Activated CD8-positive, alpha-beta memory T cell treated with anti-CD3 and anti-CD28 coated beads, Interleukin-2, amount 50 U/mL, for 24 hours (primary cell): ENCODE results near the gene PDIK1L.

Source experiments
- DNase-seq: peaks from one replicate; pipeline ENCODE4 v3.0.0-alpha.2; 2020; ENCODE audit errors: extremely low read depth

PDIK1L gene

GRCh38 chr1:26111530-26112406 is at the start of gene PDIK1L:
PDIK1L (plus strand) TSS chr1:26111824; CDS start chr1:26114309, 2,485 bp downstream.
- peak; percentile 70 for DNase-seq

- no peak for DNase-seq
Measured at GRCh38 chr1:26064553-26064952, 47.1 kb upstream of the PDIK1L start.

GRCh38 chr1:26066160-26066559 is 45.5 kb upstream of the PDIK1L start:
- no peak for DNase-seq

- DNase-seq = no peak
Measured at GRCh38 chr1:26066857-26067256, 44.8 kb upstream of the PDIK1L start.

- DNase-seq = no peak
Measured at GRCh38 chr1:26067432-26067911, 44.2 kb upstream of the PDIK1L start, which contains the start of gene TRIM63. TRIM63 (minus strand) TSS chr1:26067630; CDS start chr1:26067494, 136 bp downstream.

- no peak for DNase-seq
Measured at GRCh38 chr1:26069941-26070295, 41.7 kb upstream of the PDIK1L start.

GRCh38 chr1:26070296-26070962 is 41.2 kb upstream of the PDIK1L start:
- no peak for DNase-seq

- DNase-seq = no peak
Measured at GRCh38 chr1:26070963-26071342, 40.7 kb upstream of the PDIK1L start.

GRCh38 chr1:26072305-26072704 is 39.3 kb upstream of the PDIK1L start:
- DNase-seq = no peak

GRCh38 chr1:26075421-26076144 is 36.0 kb upstream of the PDIK1L start:
- DNase-seq = no peak

- DNase-seq = no peak
Measured at GRCh38 chr1:26077524-26077923, 34.1 kb upstream of the PDIK1L start.

GRCh38 chr1:26078286-26079177 is 33.1 kb upstream of the PDIK1L start:
- no peak for DNase-seq

GRCh38 chr1:26079178-26079563 is 32.5 kb upstream of the PDIK1L start:
- DNase-seq = no peak

GRCh38 chr1:26079960-26080814 is 31.4 kb upstream of the PDIK1L start:
- DNase-seq = no peak

GRCh38 chr1:26081267-26082019 is 30.2 kb upstream of the PDIK1L start:
- DNase-seq = no peak

GRCh38 chr1:26082020-26082350 is 29.6 kb upstream of the PDIK1L start:
- no peak for DNase-seq

- DNase-seq = no peak
Measured at GRCh38 chr1:26083208-26083607, 28.4 kb upstream of the PDIK1L start.

GRCh38 chr1:26084091-26084561 is 27.5 kb upstream of the PDIK1L start:
- DNase-seq = no peak

GRCh38 chr1:26084844-26085243 is 26.8 kb upstream of the PDIK1L start:
- no peak for DNase-seq

- no peak for DNase-seq
Measured at GRCh38 chr1:26089125-26089524, 22.5 kb upstream of the PDIK1L start.
